H9 (cell line): ENCODE data around the gene HOXC13. TPM values are rescaled to one million over a fixed set of nuclear protein-coding genes. Genes with fewer than 3 reads are reported as not detected.

Experiments used
- DNase-seq: peaks from one replicate; pipeline ENCODE4 v3.0.0-alpha.2; 2017
- H2AFZ ChIP-seq: one replicate; pipeline ENCODE4 v1.6.1; 2013; ENCODE audit warnings: mild to moderate bottlenecking, low read length, control low read depth, moderate library complexity
- H2AK5ac ChIP-seq: 2 replicates; pipeline ENCODE4 v1.6.1; 2013; ENCODE audit warnings: low read length, control low read depth, mixed read lengths; ENCODE audit not compliant: insufficient read length
- H2BK120ac ChIP-seq: one replicate; pipeline ENCODE4 v1.6.1; 2013; ENCODE audit warnings: low read depth, mild to moderate bottlenecking, low read length, control low read depth, inconsistent platforms; ENCODE audit not compliant: poor library complexity, severe bottlenecking
- H2BK12ac ChIP-seq: 2 replicates; pipeline ENCODE4 v1.6.1; 2013; ENCODE audit warnings: low read length, control low read depth, mixed read lengths, low read depth; ENCODE audit not compliant: insufficient read length
- H2BK15ac ChIP-seq: 2 replicates; pipeline ENCODE4 v1.6.1; 2013; ENCODE audit warnings: low read depth, low read length, control low read depth
- H2BK20ac ChIP-seq: one replicate; pipeline ENCODE4 v1.6.1; 2013; ENCODE audit warnings: low read depth, mild to moderate bottlenecking, low read length, control low read depth, inconsistent platforms; ENCODE audit not compliant: poor library complexity, severe bottlenecking
- H2BK5ac ChIP-seq: 2 replicates; pipeline ENCODE4 v1.6.1; 2013; ENCODE audit warnings: low read length, control low read depth, mixed read lengths; ENCODE audit not compliant: insufficient read length
- H3K14ac ChIP-seq: 2 replicates; pipeline ENCODE4 v1.6.1; 2013; ENCODE audit warnings: low read length, control low read depth; ENCODE audit not compliant: insufficient read depth
- H3K18ac ChIP-seq: 2 replicates; pipeline ENCODE4 v1.6.1; 2013; ENCODE audit warnings: low read depth, mild to moderate bottlenecking, mixed read lengths, low read length, control low read depth; ENCODE audit not compliant: insufficient read length
- H3K23ac ChIP-seq: 2 replicates; pipeline ENCODE4 v1.6.1; 2013; ENCODE audit warnings: low read length, control low read depth, mixed read lengths, low read depth; ENCODE audit not compliant: insufficient read length
- H3K23me2 ChIP-seq: 2 replicates; pipeline ENCODE4 v1.6.1; 2013; ENCODE audit warnings: low read depth, mild to moderate bottlenecking, mixed read lengths, low read length, control low read depth; ENCODE audit not compliant: insufficient read length, poor library complexity, severe bottlenecking
- H3K27ac ChIP-seq: 2 replicates; pipeline ENCODE4 v1.5.1; 2013; ENCODE audit warnings: low read length, control low read depth, mixed read lengths, low read depth; ENCODE audit not compliant: insufficient read length
- H3K27me3 ChIP-seq: 2 replicates; pipeline ENCODE4 v1.6.1; 2013; ENCODE audit warnings: low read length, control low read depth, inconsistent platforms; ENCODE audit not compliant: insufficient read depth
- H3K4ac ChIP-seq: 2 replicates; pipeline ENCODE4 v1.6.1; 2013; ENCODE audit warnings: low read depth, mild to moderate bottlenecking, control low read depth, inconsistent platforms, low read length, moderate library complexity
- H3K4me1 ChIP-seq: 2 replicates; pipeline ENCODE4 v1.6.1; 2013; ENCODE audit warnings: low read length, control low read depth, inconsistent platforms; ENCODE audit not compliant: insufficient read depth
- H3K4me2 ChIP-seq: 2 replicates; pipeline ENCODE4 v1.6.1; 2013; ENCODE audit warnings: low read length, control low read depth, mixed read lengths; ENCODE audit not compliant: insufficient read length, insufficient read depth
- H3K56ac ChIP-seq: 2 replicates; pipeline ENCODE4 v1.6.1; 2013; ENCODE audit warnings: low read depth, mild to moderate bottlenecking, mixed read lengths, low read length, control low read depth; ENCODE audit not compliant: insufficient read length
- H3K79me1 ChIP-seq: 2 replicates; pipeline ENCODE4 v1.6.1; 2013; ENCODE audit warnings: low read depth, mild to moderate bottlenecking, moderate library complexity, low read length, control low read depth, inconsistent platforms; ENCODE audit not compliant: insufficient read depth, poor library complexity, severe bottlenecking
- H3K79me2 ChIP-seq: 2 replicates; pipeline ENCODE4 v1.6.1; 2013; ENCODE audit warnings: low read length, control low read depth, inconsistent platforms; ENCODE audit not compliant: insufficient read depth
- H3K9ac ChIP-seq: 2 replicates; pipeline ENCODE4 v1.6.1; 2013; ENCODE audit warnings: low read length, control low read depth, mixed read lengths; ENCODE audit not compliant: insufficient read length; ENCODE audit errors: extremely low read depth
- H3K9me3 ChIP-seq: one replicate; pipeline ENCODE4 v1.6.1; 2013; ENCODE audit warnings: low read depth, low read length, inconsistent platforms; ENCODE audit not compliant: control insufficient read depth
- H3T11ph ChIP-seq: one replicate; pipeline ENCODE4 v1.6.1; 2013; ENCODE audit warnings: mild to moderate bottlenecking, low read length, control low read depth, inconsistent platforms
- H4K20me1 ChIP-seq: one replicate; pipeline ENCODE4 v1.6.1; 2013; ENCODE audit not compliant: control insufficient read depth, insufficient read length, insufficient read depth
- H4K5ac ChIP-seq: 2 replicates; pipeline ENCODE4 v1.6.1; 2013; ENCODE audit warnings: low read depth, mild to moderate bottlenecking, mixed read lengths, low read length, control low read depth; ENCODE audit not compliant: insufficient read length
- H4K8ac ChIP-seq: replicated peaks from 2 replicates; pipeline ENCODE4 v1.6.1; 2013; ENCODE audit warnings: low read length, control low read depth, mixed read lengths, low read depth; ENCODE audit not compliant: insufficient read length
- H4K91ac ChIP-seq: 2 replicates; pipeline ENCODE4 v1.6.1; 2013; ENCODE audit warnings: low read depth, mild to moderate bottlenecking, moderate library complexity, mixed read lengths, low read length, control low read depth; ENCODE audit not compliant: insufficient read length
- H3K27ac Mint-ChIP-seq, 3 experiments: 2 replicates in 2 of 3; 3 replicates in 1 of 3; pipeline ENCODE4 v1.8.0; 2020 to 2021; ENCODE audit warnings: mixed read lengths in 3 of 3, mild to moderate bottlenecking in 1 of 3, moderate library complexity in 1 of 3
- H3K27me3 Mint-ChIP-seq: 2 replicates; pipeline ENCODE4 v1.8.0; 2021; ENCODE audit warnings: low read depth, mild to moderate bottlenecking, moderate library complexity, mixed read lengths
- H3K36me3 Mint-ChIP-seq, 3 experiments: 2 replicates in 2 of 3; 3 replicates in 1 of 3; pipeline ENCODE4 v1.8.0; 2020 to 2021; ENCODE audit warnings: low read depth in 3 of 3, mixed read lengths in 3 of 3; ENCODE audit not compliant: insufficient read depth in 1 of 3
- H3K4me1 Mint-ChIP-seq, 2 experiments: 2 replicates each; pipeline ENCODE4 v1.8.0; 2020; ENCODE audit warnings: mixed read lengths in 2 of 2
- H3K4me3 Mint-ChIP-seq, 2 experiments: 2 replicates in 1 of 2; 3 replicates in 1 of 2; pipeline ENCODE4 v1.8.0; 2020 to 2021; ENCODE audit warnings: mild to moderate bottlenecking in 2 of 2, mixed read lengths in 2 of 2, moderate library complexity in 1 of 2
- H3K9me3 Mint-ChIP-seq, 2 experiments: 2 replicates in 1 of 2; 3 replicates in 1 of 2; pipeline ENCODE4 v1.8.0; 2020; ENCODE audit warnings: mild to moderate bottlenecking in 2 of 2, mixed read lengths in 2 of 2, moderate library complexity in 1 of 2
- WGBS: extraction: QIAGEN DNeasy Blood & Tissue Kit; methylation state at CpG from one replicate; pipeline ENCODE4 v1.1.7; 2013; ENCODE audit warnings: missing lambda C conversion rate, low lambda C conversion rate, mixed read lengths; ENCODE audit not compliant: insufficient read length; ENCODE audit errors: extremely low coverage; 5-methylcytosine and 5-hydroxymethylcytosine counted together
- total RNA-seq: library from RNA; stranded (reverse); gene quantifications from 2 replicates; pipeline ENCODE4 v1.2.1, GENCODE V29; 2021
- TF ChIP-seq, protein P1 (sequence below): fragments of 200-600 bp; sonication (generic); conservative IDR thresholded peaks from 3 replicates; pipeline ENCODE4 v1.8.0; 2021; ENCODE audit warnings: antibody characterized with exemption, mild to moderate bottlenecking

The HOXC13 gene
- total RNA-seq, 1 experiment from 2014 or later: not detected

DNA sequence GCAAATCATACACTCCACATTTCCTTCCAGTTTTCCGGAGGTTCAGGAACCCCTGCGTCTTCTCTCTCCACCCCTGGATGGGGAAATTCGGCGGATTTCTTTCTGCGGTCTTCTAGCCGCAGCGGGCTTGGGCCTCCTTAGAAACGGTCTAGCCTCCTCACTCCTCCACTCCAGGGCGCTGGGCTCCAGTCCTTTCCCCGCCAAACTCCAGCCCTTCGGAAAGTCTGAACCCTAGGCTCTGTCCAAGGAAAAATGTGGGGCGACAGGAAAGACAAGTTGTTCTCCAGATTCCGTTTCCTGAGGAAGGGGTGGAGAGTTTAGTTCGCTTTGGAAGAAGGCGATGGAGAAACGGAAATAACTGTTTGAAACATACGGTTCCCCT, 44.9 kb downstream of the HOXC13 start:
- Histone ChIP-seq H2BK12ac (no peak overlapping the region), H3K9ac (no peak overlapping the region), H2BK20ac (no peak overlapping the region), H3K4ac (no peak overlapping the region), H3K79me1 (no peaks in the 10 kb centered on the region), H2AFZ (no peak overlapping the region), H3K27ac (no peak overlapping the region), H4K91ac (no peak overlapping the region), H3K79me2 (no peaks in the 10 kb centered on the region), H3K23ac (no peak overlapping the region), H4K8ac (no peak overlapping the region), H2AK5ac (no peak overlapping the region), H4K20me1 (no peaks in the 10 kb centered on the region), H3K9me3 (no peaks in the 10 kb centered on the region), H3K56ac (no peak overlapping the region), H3K27me3 (peaks cover 94% of the 10 kb centered on the region), H3K23me2 (no peaks in the 10 kb centered on the region), H2BK15ac (no peak overlapping the region), H4K5ac (no peak overlapping the region), H3K4me1 (no peaks in the 10 kb centered on the region), H3K18ac (no peak overlapping the region), H3K4me2 (no peak overlapping the region), H3K14ac (no peak overlapping the region), H2BK5ac (no peak overlapping the region), H2BK120ac (no peak overlapping the region), H3T11ph (no peak overlapping the region)
- no CpG with 5 or more reads among the region's 17 CpGs for WGBS
- H3K27me3 Mint-ChIP-seq: peaks cover 100% of the 10 kb centered on the region
- no peak for DNase-seq
- TF ChIP-seq, protein P1, sequence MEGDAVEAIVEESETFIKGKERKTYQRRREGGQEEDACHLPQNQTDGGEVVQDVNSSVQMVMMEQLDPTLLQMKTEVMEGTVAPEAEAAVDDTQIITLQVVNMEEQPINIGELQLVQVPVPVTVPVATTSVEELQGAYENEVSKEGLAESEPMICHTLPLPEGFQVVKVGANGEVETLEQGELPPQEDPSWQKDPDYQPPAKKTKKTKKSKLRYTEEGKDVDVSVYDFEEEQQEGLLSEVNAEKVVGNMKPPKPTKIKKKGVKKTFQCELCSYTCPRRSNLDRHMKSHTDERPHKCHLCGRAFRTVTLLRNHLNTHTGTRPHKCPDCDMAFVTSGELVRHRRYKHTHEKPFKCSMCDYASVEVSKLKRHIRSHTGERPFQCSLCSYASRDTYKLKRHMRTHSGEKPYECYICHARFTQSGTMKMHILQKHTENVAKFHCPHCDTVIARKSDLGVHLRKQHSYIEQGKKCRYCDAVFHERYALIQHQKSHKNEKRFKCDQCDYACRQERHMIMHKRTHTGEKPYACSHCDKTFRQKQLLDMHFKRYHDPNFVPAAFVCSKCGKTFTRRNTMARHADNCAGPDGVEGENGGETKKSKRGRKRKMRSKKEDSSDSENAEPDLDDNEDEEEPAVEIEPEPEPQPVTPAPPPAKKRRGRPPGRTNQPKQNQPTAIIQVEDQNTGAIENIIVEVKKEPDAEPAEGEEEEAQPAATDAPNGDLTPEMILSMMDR: no peak
- H3K9me3 Mint-ChIP-seq: peaks cover 7 to 14% of the 10 kb centered on the region in 2 experiments; a peak in 4 of 5 replicates
- no peaks in the 10 kb centered on the region; a peak in 2 of 7 replicates for H3K36me3 Mint-ChIP-seq
- H3K27ac Mint-ChIP-seq: no peak overlapping the region
- H3K4me1 Mint-ChIP-seq: peaks cover 3 to 10% of the 10 kb centered on the region in 2 experiments; a peak in 2 of 4 replicates
- no peak overlapping the region for H3K4me3 Mint-ChIP-seq
